Neural progenitor cell (in vitro differentiated cells): ENCODE measurements around the gene BRD2.

Experiments
- EZH2phosphoT487 ChIP-seq: fragments of 200-600 bp; sonication (generic); IDR thresholded peaks from 2 replicates; pipeline ENCODE4 v1.6.1; 2017; ENCODE audit warnings: antibody characterized with exemption
- TF ChIP-seq, protein P1 (sequence below): fragments of 200-600 bp; sonication (generic); IDR thresholded peaks from 2 replicates; pipeline ENCODE4 v1.5.1; 2017; ENCODE audit warnings: antibody characterized with exemption, mild to moderate bottlenecking

DNA sequence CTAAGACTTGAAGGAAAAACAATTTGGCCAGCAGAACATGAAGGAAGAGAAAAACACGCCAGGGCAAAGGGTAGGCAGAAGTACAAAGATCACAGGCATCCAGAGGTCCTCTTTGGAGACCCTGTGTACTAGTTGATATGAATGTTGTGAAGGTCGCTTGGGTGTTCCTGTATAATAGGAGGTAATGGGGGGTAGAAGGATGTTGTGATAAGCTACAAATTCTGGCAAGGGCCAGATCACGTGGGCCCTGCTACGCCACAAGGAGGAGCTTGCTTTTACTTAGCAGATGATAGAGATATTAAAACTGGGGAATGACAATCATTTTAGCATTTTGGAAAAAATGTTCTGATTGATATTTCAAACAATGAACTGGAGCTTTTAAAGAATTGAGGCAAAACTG is 14.6 kb upstream of the BRD2 start:
- TF ChIP-seq, protein P1, sequence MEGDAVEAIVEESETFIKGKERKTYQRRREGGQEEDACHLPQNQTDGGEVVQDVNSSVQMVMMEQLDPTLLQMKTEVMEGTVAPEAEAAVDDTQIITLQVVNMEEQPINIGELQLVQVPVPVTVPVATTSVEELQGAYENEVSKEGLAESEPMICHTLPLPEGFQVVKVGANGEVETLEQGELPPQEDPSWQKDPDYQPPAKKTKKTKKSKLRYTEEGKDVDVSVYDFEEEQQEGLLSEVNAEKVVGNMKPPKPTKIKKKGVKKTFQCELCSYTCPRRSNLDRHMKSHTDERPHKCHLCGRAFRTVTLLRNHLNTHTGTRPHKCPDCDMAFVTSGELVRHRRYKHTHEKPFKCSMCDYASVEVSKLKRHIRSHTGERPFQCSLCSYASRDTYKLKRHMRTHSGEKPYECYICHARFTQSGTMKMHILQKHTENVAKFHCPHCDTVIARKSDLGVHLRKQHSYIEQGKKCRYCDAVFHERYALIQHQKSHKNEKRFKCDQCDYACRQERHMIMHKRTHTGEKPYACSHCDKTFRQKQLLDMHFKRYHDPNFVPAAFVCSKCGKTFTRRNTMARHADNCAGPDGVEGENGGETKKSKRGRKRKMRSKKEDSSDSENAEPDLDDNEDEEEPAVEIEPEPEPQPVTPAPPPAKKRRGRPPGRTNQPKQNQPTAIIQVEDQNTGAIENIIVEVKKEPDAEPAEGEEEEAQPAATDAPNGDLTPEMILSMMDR: no peak
- no peak for TF ChIP-seq EZH2phosphoT487
